HG03575 (cell line): ENCODE results near the gene HID1.
"Not testable (repeated sequence)": the region's sequence is repeated elsewhere in the genome, so short reads cannot be mapped to it uniquely, and the experiment has no call there.

ENCODE experiments used
- ATAC-seq: cut with Tn5 transposase; IDR thresholded peaks from one replicate; pipeline ENCODE4 v1.9.1; 2021; ENCODE audit not compliant: unreplicated experiment, insufficient number of reproducible peaks, low FRiP score; ENCODE audit errors: extremely low read depth

Gene HID1

DNA sequence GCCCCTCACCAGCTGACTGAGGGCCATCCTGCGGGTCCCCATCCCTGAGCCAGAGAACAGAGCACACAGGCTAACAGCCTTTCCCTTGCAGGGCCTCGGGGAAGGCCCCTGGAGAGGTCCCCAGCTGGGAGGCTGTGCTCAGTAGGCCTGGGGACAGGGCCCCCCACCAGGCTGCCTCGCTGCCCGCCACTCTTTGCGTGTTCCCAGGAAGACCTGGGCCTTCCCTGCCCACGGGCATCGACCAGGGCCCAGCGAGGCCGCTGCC, 785 bp downstream of the HID1 start:
- no peak for ATAC-seq

- no peak for ATAC-seq
Measured at GRCh38 chr17:74971069-74971841, 1.3 kb downstream of the HID1 start.

DNA sequence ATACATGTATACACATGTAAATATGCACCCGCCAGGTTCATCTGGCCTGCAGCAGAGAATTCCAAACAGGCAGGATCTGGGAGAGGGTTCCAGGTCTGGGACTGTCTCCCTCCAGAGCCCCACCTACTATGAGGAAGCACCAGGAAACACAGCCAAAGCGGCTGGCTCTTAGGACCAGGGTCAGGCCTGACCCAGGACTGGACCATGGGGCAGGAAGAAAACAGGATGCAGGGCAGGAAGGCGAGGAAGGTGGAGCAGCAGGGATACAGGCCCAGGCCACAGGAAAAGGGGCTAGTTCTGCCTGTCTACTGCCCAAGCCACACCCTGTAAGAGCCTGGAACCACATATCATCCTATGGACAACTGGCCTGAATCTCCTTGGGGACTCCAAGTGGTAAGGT, 2.2 kb downstream of the HID1 start:
- no peak for ATAC-seq

GRCh38 chr17:74969501-74969900, 3.1 kb downstream of the HID1 start:
- ATAC-seq: not testable (repeated sequence)

GRCh38 chr17:74968361-74968780, 4.2 kb downstream of the HID1 start:
- ATAC-seq: no peak

DNA sequence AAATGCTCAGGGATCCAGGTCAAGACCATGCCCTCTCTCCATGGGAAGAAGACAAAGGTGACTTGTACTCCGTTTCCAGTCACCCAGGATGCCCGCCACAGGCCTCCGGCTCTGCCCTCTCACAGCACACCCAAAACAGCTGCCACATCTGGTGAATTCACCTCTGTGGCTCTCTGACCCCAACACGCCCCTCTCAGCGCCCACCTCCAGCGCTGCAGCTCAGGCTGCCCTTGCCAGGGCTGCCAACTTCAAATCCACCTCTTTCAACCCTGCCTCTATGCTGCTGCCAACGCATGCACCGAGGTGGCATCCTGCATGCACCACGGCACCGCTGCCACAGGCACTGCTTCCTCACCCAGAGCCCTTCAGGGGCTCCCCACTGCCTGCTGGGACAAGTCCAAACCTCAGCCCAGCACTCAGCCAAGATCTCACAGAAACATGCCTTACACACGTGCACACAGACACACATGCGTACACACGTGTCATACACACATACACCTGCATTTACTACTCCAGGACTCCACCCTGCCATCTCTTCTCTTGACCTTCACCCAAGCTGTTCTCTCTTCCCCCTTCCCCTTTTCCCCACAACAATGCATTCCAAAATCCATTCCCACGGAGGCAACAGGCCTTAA, 7.5 kb downstream of the HID1 start:
- no peak for ATAC-seq

DNA sequence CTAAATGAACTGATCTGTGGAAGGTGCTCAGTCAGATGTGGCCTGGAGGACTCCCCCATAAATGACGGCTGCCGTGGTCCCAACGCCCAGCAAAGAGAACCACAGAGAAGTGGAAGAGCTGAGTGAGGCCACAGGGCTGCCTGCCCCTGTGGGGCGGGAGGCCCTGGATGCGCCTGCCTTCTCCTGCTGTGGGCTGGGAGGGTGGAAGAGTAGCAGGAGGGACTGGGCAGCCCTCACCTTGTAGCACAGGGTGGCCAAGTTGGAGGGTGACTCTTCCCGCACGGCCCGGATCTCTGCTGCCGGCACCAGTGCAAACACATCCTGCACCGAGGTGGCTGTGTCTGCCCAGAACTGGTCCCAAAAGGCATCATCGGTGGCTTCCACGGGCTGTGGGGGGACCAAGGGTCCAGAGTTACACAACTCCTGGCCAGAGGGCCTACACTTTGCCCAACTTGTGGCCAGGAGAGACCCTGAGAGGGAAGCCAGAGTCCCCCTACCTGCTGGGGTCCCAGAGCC, 8.3 kb downstream of the HID1 start:
- no peak for ATAC-seq

GRCh38 chr17:74963656-74964055, 8.9 kb downstream of the HID1 start:
- no peak for ATAC-seq

DNA sequence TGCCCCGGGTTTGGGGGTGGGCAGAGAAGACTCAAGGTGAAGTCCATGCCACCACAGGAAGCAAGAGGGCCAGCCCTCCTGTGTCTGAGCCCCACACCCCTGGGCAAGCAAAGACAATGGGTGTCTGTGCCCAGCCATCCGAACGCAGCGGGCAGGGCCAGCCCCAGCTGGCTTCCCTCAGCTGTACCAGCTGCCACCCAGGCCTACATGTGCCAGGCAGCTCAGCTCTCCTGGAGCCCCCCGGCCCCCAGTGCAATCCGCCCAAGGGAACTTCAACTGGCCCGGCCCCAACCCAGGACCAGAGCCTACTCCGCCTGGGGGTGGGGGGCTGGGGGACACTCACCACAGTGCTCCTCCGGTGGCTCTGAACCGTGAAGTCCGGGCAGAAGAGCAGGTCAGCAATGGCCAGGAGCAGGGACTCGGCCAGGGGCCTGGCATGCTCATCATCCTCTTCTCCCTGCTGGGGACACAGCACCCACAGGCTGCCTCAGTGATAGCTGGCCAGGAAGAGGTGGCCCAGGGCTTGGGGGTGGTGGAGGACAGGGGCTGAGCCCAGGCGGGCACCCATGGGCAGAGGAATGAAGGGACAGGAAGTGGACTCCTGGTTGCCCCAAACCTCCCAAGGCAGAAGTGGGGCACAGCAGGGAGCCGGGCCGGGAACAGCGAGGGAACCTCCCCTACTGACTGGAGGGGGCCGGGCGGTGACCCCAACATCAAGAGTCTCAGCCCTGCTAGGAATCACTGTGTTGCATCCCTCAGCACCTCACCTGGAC, 9.8 kb downstream of the HID1 start:
- no peak for ATAC-seq

DNA sequence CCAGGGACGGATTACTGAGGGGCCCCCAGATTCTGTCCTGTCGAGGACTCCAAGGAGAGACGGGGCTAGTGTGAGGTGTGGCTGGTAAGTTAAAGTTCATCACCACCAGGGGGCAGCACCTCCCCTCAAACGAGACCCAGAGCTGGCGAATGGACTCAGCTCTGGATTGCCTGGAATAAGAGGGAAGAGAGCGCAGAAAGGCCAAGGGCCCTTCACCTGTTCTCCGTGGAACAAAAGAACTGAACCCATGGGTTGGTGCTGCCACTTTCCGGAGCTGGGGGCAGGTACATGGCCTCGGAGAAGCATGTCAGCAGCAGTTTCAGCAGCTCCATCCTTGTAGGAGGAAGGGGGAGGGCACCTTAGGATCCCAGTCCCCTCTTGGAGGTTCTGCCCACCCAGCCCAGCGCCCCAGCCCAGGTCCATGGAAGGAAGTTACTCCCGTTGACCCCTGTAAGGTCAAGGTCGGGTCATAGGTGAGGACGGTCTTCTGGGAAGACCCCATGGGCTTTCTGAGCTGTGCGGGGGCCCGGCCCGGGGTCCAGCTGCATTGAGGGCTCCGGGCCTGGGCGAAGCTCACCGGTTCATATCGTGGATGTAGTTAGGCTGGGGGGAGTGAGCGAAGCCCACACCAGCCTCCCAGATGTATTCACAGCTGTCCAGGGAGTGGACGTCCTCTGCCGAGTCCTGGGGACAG, 10.8 kb downstream of the HID1 start:
- no peak for ATAC-seq

GRCh38 chr17:74960570-74961342, 11.8 kb downstream of the HID1 start:
- ATAC-seq: no peak

DNA sequence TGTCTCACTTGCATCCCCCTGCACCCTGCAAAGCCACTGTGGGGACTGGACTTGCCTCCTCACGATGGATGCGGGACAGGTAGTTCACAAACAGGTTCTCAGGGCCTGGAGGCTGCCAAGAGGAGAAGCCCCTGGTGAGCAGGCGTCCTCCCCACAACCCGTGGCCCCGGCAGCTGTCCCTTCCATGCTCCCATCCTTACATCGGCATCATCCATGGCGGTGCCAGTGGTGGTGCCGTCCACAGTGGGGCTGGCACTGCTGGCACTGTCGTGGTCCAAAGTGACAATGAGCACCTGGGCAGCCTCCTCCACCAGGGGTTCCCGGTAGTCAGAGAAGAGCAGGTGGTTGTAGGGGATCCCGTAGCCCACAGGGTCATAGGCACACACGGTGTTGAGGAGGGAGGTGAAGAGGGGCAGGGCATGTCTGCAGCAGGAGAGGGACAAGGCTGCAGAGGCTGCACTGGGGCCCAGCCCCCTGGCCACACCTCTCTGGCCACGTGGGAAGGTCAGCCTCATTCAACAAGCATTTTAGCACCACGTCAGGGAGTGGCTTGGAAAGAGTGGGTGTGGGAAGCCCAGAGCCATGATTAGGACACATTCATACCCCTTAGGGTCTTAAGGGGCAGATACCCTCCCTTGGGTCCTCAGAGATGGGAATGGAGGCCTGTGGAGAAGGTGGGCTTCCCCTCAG, 12.6 kb downstream of the HID1 start:
- ATAC-seq: no peak

- no peak for ATAC-seq
Measured at GRCh38 chr17:74957935-74958740, 14.4 kb downstream of the HID1 start.

- ATAC-seq: no peak
Measured at GRCh38 chr17:74956093-74956492, 16.5 kb downstream of the HID1 start.

DNA sequence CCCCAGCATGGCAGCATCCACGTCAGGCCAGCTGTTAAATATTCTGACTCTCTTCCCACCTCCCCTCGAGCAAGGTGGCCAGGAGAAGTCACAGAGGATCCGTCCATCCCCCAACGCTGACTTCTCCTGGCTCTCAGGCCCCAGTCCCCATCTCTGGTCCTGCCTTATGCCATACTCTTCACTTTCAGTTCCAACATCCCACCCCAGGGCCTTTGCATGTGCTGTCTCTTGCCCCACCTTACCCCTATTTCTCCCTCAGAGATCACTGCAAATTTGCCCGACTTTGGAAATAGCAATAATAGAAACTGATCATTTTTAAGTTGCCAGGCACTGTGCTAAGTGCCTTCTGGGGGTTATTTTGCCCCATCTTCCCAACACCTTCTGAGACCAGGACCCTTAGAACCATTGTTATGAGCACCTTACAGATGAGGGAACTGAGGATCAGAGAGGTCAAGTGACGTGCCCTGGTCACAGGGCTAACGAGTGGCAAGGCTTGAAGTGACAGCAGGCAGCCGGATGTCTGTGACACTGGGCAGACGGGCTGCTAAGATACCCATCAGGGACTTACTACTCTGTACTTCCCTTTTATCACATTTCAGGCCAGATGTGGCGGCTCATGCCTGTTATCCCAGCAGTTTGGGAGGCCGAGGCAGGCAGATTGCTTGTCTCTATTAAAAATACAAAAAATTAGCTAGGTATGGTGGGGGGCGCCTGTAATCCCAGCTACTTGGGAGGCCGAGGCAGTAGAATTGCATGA, 17.7 kb downstream of the HID1 start:
- ATAC-seq: no peak

DNA sequence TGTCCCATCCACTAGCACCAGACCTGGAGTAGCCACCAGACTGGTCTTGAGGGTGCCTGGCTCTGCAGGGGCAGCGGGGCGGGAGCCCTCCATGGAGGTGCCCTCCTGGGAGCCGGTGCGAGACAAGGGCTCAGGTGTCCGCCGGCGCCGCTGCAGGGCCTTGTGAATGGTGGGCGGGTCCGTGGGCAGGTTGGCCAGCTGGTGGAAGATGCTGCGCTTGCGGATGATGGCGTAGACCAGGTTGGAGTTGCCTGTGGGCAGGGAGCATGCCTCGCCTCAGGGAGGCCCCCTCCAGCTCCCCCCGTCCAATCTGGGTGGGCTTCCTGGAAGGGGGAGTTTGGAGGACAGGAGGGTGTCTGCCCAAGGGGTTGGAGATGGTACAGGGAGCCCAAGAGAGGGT, 18.4 kb downstream of the HID1 start:
- ATAC-seq: no peak

GRCh38 chr17:74953134-74953687, 19.3 kb downstream of the HID1 start:
- no peak for ATAC-seq
